SH-SY5Y (cell line): ENCODE data around the gene OR2A5.

Experiments used
- GATA2 ChIP-seq: IDR thresholded peaks from 2 replicates; pipeline ENCODE4 v1.6.1; 2011; ENCODE audit warnings: mild to moderate bottlenecking, low read depth, low read length
- GATA3 ChIP-seq: IDR thresholded peaks from 2 replicates; pipeline ENCODE4 v1.6.1; 2011; ENCODE audit warnings: low read depth, mild to moderate bottlenecking, low read length, moderate library complexity

DNA sequence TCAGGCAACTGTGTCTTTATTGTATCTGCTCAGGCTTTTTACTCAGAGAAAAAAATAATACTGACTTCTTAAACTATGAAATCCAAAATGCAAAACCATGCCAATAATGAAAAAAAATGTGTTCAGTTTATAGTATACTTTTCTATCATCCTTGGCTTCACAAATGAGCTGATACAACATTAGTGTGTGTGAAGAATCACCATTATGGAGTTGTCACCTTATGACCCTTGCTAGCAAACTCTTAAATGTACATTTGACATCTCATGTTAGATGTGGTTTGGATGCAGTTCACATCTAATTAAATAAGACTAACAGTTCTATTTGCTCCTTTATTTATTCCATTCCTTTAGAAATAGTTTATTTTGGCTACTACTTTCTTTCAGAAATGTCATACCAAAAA is 56.5 kb downstream of the OR2A5 start:
- no peak for TF ChIP-seq GATA2
- no peak for TF ChIP-seq GATA3
